Gastroesophageal sphincter (tissue), 4 donors: ENCODE data around the gene FKBP10. TPM values are rescaled to one million over a fixed set of nuclear protein-coding genes. Genes with fewer than 3 reads are reported as not detected.

Experiments used
- ATAC-seq: fragments of 150-250 bp; one replicate; pipeline ENCODE4 v1.9.1; 2016; ENCODE audit warnings: mild to moderate bottlenecking, moderate library complexity
- H3K27ac ChIP-seq, 4 donors: fragments of 200-600 bp; sonication (generic) in 3 of 4; 1 replicate in 3 of 4; 2 replicates in 1 of 4; pipeline ENCODE4 v1.5.1; 2016 to 2019
- H3K27me3 ChIP-seq: fragments of 200-600 bp; sonication (generic); one replicate; pipeline ENCODE4 v1.5.1; 2019
- H3K36me3 ChIP-seq, 2 donors: fragments of 200-600 bp; sonication (generic); one replicate each; pipeline ENCODE4 v1.5.1; 2019; ENCODE audit warnings: control low read depth in 1 of 2
- H3K4me1 ChIP-seq, 3 donors: fragments of 200-600 bp; sonication (generic); 1 replicate in 2 of 3; 2 replicates in 1 of 3; pipeline ENCODE4 v1.5.1; 2016 to 2019; ENCODE audit warnings: control low read depth in 2 of 3
- H3K4me3 ChIP-seq, 2 donors: fragments of 200-600 bp; sonication (generic); one replicate each; pipeline ENCODE4 v1.5.1; 2019; ENCODE audit warnings: mild to moderate bottlenecking in 1 of 2, moderate library complexity in 1 of 2
- H3K9me3 ChIP-seq, 3 donors: fragments of 200-600 bp; sonication (generic); one replicate each; pipeline ENCODE4 v1.5.1; 2017 to 2019; ENCODE audit warnings: control low read depth in 2 of 3
- EP300 ChIP-seq: sonication (generic); formaldehyde crosslinking; IDR thresholded peaks from one replicate; pipeline ENCODE4 v1.6.1; 2017; ENCODE audit warnings: antibody characterized with exemption, mild to moderate bottlenecking
- POLR2A ChIP-seq, 2 donors: fragments of 450-650 bp; IDR thresholded peaks; one replicate each; pipeline ENCODE4 v1.6.1; 2017; ENCODE audit warnings: antibody characterized with exemption in 2 of 2, mild to moderate bottlenecking in 2 of 2, moderate library complexity in 1 of 2
- POLR2AphosphoS5 ChIP-seq: sonication (generic); formaldehyde crosslinking; IDR thresholded peaks from one replicate; pipeline ENCODE4 v1.6.1; 2017; ENCODE audit warnings: antibody characterized with exemption
- WGBS, 2 donors: methylation state at CpG; one replicate each; pipeline ENCODE4 v1.1.5; 2018; ENCODE audit warnings: low coverage in 1 of 2; 5-methylcytosine and 5-hydroxymethylcytosine counted together
- total RNA-seq, 4 donors: library from RNA; depleted of rRNA; stranded (reverse); fragments of >200 nt; gene quantifications; one replicate each; pipeline ENCODE4 v1.1.0, GENCODE V29; 2016
- TF ChIP-seq, protein P1 (sequence below), 4 experiments: fragments of 200-600 bp in 2 of 4; fragments of 450-650 bp in 2 of 4; sonication (generic) in 1 of 4; IDR thresholded peaks; one replicate each; pipeline ENCODE4 v1.5.1; 2017 to 2019; ENCODE audit warnings: antibody characterized with exemption in 4 of 4, mild to moderate bottlenecking in 2 of 4, moderate library complexity in 2 of 4

The FKBP10 gene
- total RNA-seq, 4 donors from 2014 or later = 33.7 to 43.2 (median 38.2) TPM

- peaks cover 0 to 29% (median 0%) of the 10 kb centered on the region in 3 donors for H3K4me1 ChIP-seq
- no peaks in the 10 kb centered on the region for H3K27me3 ChIP-seq
- peaks cover 0 to 7% of the 10 kb centered on the region in 2 donors for H3K36me3 ChIP-seq
- H3K27ac ChIP-seq = no peak overlapping the region
- H3K9me3 ChIP-seq = no peaks in the 10 kb centered on the region
- no peak overlapping the region for H3K4me3 ChIP-seq
- TF ChIP-seq POLR2A (IDR thresholded peaks at IDR 0.05) (no peak), EP300 (no peak), POLR2AphosphoS5 (no peak)
- TF ChIP-seq, protein P1, sequence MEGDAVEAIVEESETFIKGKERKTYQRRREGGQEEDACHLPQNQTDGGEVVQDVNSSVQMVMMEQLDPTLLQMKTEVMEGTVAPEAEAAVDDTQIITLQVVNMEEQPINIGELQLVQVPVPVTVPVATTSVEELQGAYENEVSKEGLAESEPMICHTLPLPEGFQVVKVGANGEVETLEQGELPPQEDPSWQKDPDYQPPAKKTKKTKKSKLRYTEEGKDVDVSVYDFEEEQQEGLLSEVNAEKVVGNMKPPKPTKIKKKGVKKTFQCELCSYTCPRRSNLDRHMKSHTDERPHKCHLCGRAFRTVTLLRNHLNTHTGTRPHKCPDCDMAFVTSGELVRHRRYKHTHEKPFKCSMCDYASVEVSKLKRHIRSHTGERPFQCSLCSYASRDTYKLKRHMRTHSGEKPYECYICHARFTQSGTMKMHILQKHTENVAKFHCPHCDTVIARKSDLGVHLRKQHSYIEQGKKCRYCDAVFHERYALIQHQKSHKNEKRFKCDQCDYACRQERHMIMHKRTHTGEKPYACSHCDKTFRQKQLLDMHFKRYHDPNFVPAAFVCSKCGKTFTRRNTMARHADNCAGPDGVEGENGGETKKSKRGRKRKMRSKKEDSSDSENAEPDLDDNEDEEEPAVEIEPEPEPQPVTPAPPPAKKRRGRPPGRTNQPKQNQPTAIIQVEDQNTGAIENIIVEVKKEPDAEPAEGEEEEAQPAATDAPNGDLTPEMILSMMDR (IDR thresholded peaks at IDR 0.05) = no peak
- whole genome bisulfite sequencing, 2 donors = 92 to 100% methylated on average over 1 to 8 of the region's 23 CpGs
- no peak for ATAC-seq
These were observed 4.0 kb downstream of the FKBP10 start for GRCh38 chr17:41816637-41817320.

- ATAC-seq = no peak
- no peak overlapping the region for H3K27ac ChIP-seq
- H3K36me3 ChIP-seq = peaks cover 0 to 7% of the 10 kb centered on the region in 2 donors
- peaks cover 0 to 16% (median 0%) of the 10 kb centered on the region in 3 donors for H3K4me1 ChIP-seq
- H3K27me3 ChIP-seq = no peaks in the 10 kb centered on the region
- 100% methylated on average over 1 of the region's 20 CpGs; no CpG with 5 or more reads in 1 of the 2 donors for WGBS, 2 donors
- H3K9me3 ChIP-seq = no peaks in the 10 kb centered on the region
- H3K4me3 ChIP-seq = no peak overlapping the region
- TF ChIP-seq POLR2A (IDR thresholded peaks at IDR 0.05) = no peak
- no peak for TF ChIP-seq POLR2AphosphoS5
- TF ChIP-seq, protein P1 (IDR thresholded peaks at IDR 0.05) = no peak
- no peak for TF ChIP-seq EP300
These were observed 5.2 kb downstream of the FKBP10 start for GRCh38 chr17:41818024-41818423.

DNA sequence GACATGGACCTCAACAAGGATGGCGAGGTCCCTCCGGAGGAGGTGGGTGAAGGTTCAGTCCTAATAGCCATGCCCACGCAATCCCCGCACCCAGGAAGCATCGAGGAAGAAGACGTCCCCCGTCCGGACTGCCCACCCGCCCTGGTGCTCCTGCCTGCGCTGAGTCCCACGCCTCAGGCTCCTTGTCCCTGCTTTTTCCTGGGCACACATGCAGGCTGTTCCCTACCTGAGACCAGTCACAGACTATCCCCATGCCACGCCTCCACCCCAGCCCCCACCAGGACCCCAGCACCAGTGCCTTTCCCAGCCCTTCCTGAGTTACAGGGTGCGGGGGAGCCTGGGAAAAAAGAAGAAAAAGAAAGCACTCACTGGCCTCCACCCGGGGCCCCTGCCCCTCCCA lies 9.0 kb downstream of the FKBP10 start:
- no peak for ATAC-seq
- 90 to 92% methylated on average over 2 to 4 of the region's 14 CpGs for WGBS, 2 donors

DNA sequence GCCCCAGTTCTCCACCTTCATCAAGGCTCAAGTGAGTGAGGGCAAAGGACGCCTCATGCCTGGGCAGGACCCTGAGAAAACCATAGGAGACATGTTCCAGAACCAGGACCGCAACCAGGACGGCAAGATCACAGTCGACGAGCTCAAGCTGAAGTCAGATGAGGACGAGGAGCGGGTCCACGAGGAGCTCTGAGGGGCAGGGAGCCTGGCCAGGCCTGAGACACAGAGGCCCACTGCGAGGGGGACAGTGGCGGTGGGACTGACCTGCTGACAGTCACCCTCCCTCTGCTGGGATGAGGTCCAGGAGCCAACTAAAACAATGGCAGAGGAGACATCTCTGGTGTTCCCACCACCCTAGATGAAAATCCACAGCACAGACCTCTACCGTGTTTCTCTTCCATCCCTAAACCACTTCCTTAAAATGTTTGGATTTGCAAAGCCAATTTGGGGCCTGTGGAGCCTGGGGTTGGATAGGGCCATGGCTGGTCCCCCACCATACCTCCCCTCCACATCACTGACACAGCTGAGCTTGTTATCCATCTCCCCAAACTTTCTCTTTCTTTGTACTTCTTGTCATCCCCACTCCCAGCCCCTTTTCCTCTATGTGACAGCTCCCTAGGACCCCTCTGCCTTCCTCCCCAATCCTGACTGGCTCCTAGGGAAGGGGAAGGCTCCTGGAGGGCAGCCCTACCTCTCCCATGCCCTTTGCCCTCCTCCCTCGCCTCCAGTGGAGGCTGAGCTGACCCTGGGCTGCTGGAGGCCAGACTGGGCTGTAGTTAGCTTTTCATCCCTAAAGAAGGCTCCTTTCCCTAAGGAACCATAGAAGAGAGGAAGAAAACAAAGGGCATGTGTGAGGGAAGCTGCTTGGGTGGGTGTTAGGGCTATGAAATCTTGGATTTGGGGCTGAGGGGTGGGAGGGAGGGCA lies 9.7 kb downstream of the FKBP10 start:
- no peak for TF ChIP-seq POLR2A (IDR thresholded peaks at IDR 0.05)
- 47 to 54% methylated on average over 2 to 3 of the region's 12 CpGs for WGBS, 2 donors
- ATAC-seq = no peak

More for the DNA sequence above, 9.0 kb downstream of the FKBP10 start:
- Histone ChIP-seq H3K9me3 (no peaks in the 10 kb centered on the region), H3K36me3 (peaks cover 0 to 37% of the 10 kb centered on the region in 2 donors), H3K4me1 (no peaks in the 10 kb centered on the region), H3K4me3 (no peak overlapping the region), H3K27me3 (no peaks in the 10 kb centered on the region), H3K27ac (no peak overlapping the region)
- TF ChIP-seq, protein P1 (IDR thresholded peaks at IDR 0.05) = no peak
- no peak for TF ChIP-seq POLR2A (IDR thresholded peaks at IDR 0.05)
- TF ChIP-seq POLR2AphosphoS5 = no peak
- no peak for TF ChIP-seq EP300

GRCh38 chr17:41823141-41823524 lies 10.3 kb downstream of the FKBP10 start:
- Histone ChIP-seq H3K4me1 (peaks cover 0 to 5% (median 0%) of the 10 kb centered on the region in 3 donors), H3K27ac (no peak overlapping the region), H3K4me3 (no peak overlapping the region), H3K27me3 (no peaks in the 10 kb centered on the region), H3K36me3 (peaks cover 0 to 48% of the 10 kb centered on the region in 2 donors), H3K9me3 (no peaks in the 10 kb centered on the region)
- TF ChIP-seq, protein P1 (IDR thresholded peaks at IDR 0.05) = no peak
- no peak for TF ChIP-seq POLR2AphosphoS5
- TF ChIP-seq POLR2A (IDR thresholded peaks at IDR 0.05) = no peak
- no peak for TF ChIP-seq EP300
- ATAC-seq = no peak
- WGBS, 2 donors = 83% methylated on average over 1 of the region's 1 CpG; no CpG with 5 or more reads in 1 of the 2 donors

More for the DNA sequence above, 9.7 kb downstream of the FKBP10 start:
- no peaks in the 10 kb centered on the region for H3K4me1 ChIP-seq
- no peak overlapping the region for H3K4me3 ChIP-seq
- H3K27me3 ChIP-seq = no peaks in the 10 kb centered on the region
- peaks cover 0 to 44% of the 10 kb centered on the region in 2 donors for H3K36me3 ChIP-seq
- no peak overlapping the region for H3K27ac ChIP-seq
- H3K9me3 ChIP-seq = no peaks in the 10 kb centered on the region
